ENCODE results near the gene FBXO36.

The FBXO36 gene

GRCh38 chr2:230012267-230012884 is 90.1 kb downstream of the FBXO36 start:
- no peaks in the 10 kb centered on the region for H3K27me3 Mint-ChIP-seq
- H3K36me3 Mint-ChIP-seq = no peaks in the 10 kb centered on the region
- H3K4me1 Mint-ChIP-seq = peaks cover 4% of the 10 kb centered on the region
- DNase-seq = no peak
- no peak overlapping the region for H3K27ac Mint-ChIP-seq
- H3K4me3 Mint-ChIP-seq = no peak overlapping the region
- CTCF ChIA-PET = interaction anchor here (0.5 to 0.8 kb wide), 3 partner anchors 48 to 603 kb away, joined by 3 read pairs; no protein-coding TSS in a partner anchor
- no peaks in the 10 kb centered on the region for H3K9me3 Mint-ChIP-seq

DNA sequence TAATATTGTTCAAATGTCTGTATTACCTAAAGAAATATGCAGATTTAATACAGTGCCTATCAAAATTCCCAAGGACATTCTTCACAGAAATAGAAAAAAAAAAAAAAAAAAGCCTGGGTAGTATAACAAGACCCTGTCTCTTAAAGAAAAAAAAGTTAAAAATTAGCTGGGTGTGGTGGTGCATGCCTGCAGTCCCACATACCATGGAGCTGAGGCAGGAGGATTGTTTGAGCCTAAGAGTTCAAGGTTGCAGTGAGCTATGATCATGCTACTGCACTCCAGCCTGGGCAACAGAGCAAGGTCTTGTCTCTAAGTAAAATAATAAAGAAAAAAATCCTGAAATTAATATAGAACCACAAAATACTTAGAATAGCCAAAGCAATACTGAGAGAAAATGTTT is 94.5 kb downstream of the FBXO36 start:
- Mint-ChIP-seq H3K9me3 (no peaks in the 10 kb centered on the region), H3K36me3 (no peaks in the 10 kb centered on the region), H3K27me3 (peaks cover 10% of the 10 kb centered on the region), H3K4me1 (no peaks in the 10 kb centered on the region), H3K27ac (no peak overlapping the region), H3K4me3 (no peak overlapping the region)
- DNase-seq = no peak
- CTCF ChIA-PET = interaction anchor here (1.5 kb wide), 1 partner anchor 9 kb away, joined by 4 read pairs; no protein-coding TSS in a partner anchor

- CTCF ChIA-PET = no interaction called here
- Mint-ChIP-seq H3K4me1 (no peaks in the 10 kb centered on the region), H3K36me3 (no peaks in the 10 kb centered on the region), H3K27me3 (peaks cover 11% of the 10 kb centered on the region), H3K4me3 (no peak overlapping the region), H3K9me3 (no peaks in the 10 kb centered on the region), H3K27ac (no peak overlapping the region)
- no peak for DNase-seq
Measured at GRCh38 chr2:230018153-230018552, 95.8 kb downstream of the FBXO36 start.

GRCh38 chr2:230019742-230020141 is 97.4 kb downstream of the FBXO36 start:
- Mint-ChIP-seq H3K4me3 (no peak overlapping the region), H3K36me3 (no peaks in the 10 kb centered on the region), H3K27ac (no peak overlapping the region), H3K27me3 (peaks cover 14% of the 10 kb centered on the region), H3K9me3 (no peaks in the 10 kb centered on the region), H3K4me1 (no peaks in the 10 kb centered on the region)
- CTCF ChIA-PET = interaction anchor here (0.9 to 1.4 kb wide), 2 partner anchors 12 to 48 kb away, joined by 3 to 4 read pairs; no protein-coding TSS in a partner anchor
- no peak for DNase-seq

GRCh38 chr2:230023313-230023712 is 101.0 kb downstream of the FBXO36 start:
- no peak for DNase-seq
- H3K27ac Mint-ChIP-seq = no peak overlapping the region
- peaks cover 14% of the 10 kb centered on the region for H3K27me3 Mint-ChIP-seq
- H3K36me3 Mint-ChIP-seq = no peaks in the 10 kb centered on the region
- no peaks in the 10 kb centered on the region for H3K9me3 Mint-ChIP-seq
- no peaks in the 10 kb centered on the region for H3K4me1 Mint-ChIP-seq
- no peak overlapping the region for H3K4me3 Mint-ChIP-seq
- CTCF ChIA-PET = interaction anchor here (1.1 kb wide), 2 partner anchors 9 to 15 kb away, joined by 3 to 6 read pairs; no protein-coding TSS in a partner anchor

DNA sequence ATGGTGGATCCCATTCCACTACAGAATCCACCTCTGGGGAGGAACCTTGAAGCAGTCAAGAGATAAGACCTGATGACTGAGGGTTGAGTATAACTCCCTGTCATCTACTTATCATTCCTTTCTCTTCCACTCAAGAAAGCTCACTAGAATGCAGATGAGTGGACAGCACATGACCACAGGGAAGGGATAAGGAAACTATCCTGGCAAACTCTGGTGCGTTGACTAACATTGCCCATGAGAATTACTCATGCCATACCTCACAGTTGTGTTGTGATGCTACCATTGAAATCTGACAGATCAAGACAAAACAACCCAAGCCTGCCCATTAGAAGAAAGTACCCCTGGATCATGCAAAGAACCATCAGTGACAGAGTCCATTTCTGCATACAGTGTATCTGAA is 119.9 kb downstream of the FBXO36 start:
- CTCF ChIA-PET = no interaction called here
- Mint-ChIP-seq H3K4me1 (no peaks in the 10 kb centered on the region), H3K36me3 (no peaks in the 10 kb centered on the region), H3K27me3 (peaks cover 15% of the 10 kb centered on the region), H3K4me3 (no peak overlapping the region), H3K27ac (no peak overlapping the region), H3K9me3 (no peaks in the 10 kb centered on the region)
- DNase-seq = no peak

- no peak overlapping the region for H3K4me3 Mint-ChIP-seq
- CTCF ChIA-PET = no interaction called here
- H3K4me1 Mint-ChIP-seq = no peaks in the 10 kb centered on the region
- no peaks in the 10 kb centered on the region for H3K9me3 Mint-ChIP-seq
- no peaks in the 10 kb centered on the region for H3K36me3 Mint-ChIP-seq
- H3K27me3 Mint-ChIP-seq = peaks cover 15% of the 10 kb centered on the region
- no peak overlapping the region for H3K27ac Mint-ChIP-seq
- DNase-seq = no peak
Measured at GRCh38 chr2:230043025-230043424, 120.7 kb downstream of the FBXO36 start.

- Mint-ChIP-seq H3K4me1 (no peaks in the 10 kb centered on the region), H3K27me3 (peaks cover 15% of the 10 kb centered on the region), H3K9me3 (no peaks in the 10 kb centered on the region), H3K4me3 (no peak overlapping the region), H3K36me3 (no peaks in the 10 kb centered on the region), H3K27ac (no peak overlapping the region)
- no peak for DNase-seq
- CTCF ChIA-PET = no interaction called here
Measured at GRCh38 chr2:230043461-230043860, 121.2 kb downstream of the FBXO36 start.

- peaks cover 5% of the 10 kb centered on the region for H3K27me3 Mint-ChIP-seq
- DNase-seq = no peak
- H3K36me3 Mint-ChIP-seq = no peaks in the 10 kb centered on the region
- CTCF ChIA-PET = no interaction called here
- H3K4me1 Mint-ChIP-seq = no peaks in the 10 kb centered on the region
- no peak overlapping the region for H3K27ac Mint-ChIP-seq
- no peaks in the 10 kb centered on the region for H3K9me3 Mint-ChIP-seq
- H3K4me3 Mint-ChIP-seq = no peak overlapping the region
Measured at GRCh38 chr2:230046491-230046890, 124.2 kb downstream of the FBXO36 start.

DNA sequence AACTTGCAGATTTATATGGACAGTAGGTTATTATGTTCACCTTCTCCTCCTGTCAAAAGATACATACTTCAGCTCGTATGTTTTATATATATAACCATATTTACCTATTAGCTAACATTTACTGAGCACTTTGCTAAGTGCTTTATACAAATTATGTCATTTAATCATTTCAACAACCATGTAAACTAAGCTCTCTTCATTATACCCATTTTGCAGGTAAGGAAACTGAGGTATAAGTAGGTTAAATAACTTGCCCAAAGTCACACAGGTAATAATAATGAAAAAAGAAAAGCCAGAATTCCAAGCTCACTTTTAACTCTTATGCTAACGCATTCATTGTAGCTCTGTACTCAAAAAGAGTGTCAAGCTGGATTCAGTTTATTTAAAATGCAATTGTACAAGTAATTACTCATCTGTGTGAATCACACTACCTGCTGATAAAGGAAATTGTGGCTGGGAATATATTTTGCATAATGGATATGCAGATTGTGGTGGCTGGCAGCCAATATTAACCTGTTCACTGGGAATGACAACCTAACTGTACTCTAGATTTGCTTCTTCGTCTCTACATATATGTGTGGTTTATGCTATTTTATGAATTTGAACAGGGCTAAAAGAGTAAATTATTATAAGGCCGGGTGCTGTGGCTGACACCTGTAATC is 125.8 kb downstream of the FBXO36 start:
- Mint-ChIP-seq H3K27ac (no peak overlapping the region), H3K4me3 (no peak overlapping the region), H3K27me3 (peaks cover 5% of the 10 kb centered on the region), H3K9me3 (no peaks in the 10 kb centered on the region), H3K36me3 (no peaks in the 10 kb centered on the region), H3K4me1 (no peaks in the 10 kb centered on the region)
- CTCF ChIA-PET = interaction anchor here (0.7 kb wide), 1 partner anchor 766 kb away, joined by 3 read pairs; no protein-coding TSS in a partner anchor
- DNase-seq = no peak

GRCh38 chr2:230050136-230050535 is 127.8 kb downstream of the FBXO36 start:
- Mint-ChIP-seq H3K9me3 (no peaks in the 10 kb centered on the region), H3K36me3 (no peaks in the 10 kb centered on the region), H3K4me3 (no peak overlapping the region), H3K27me3 (no peaks in the 10 kb centered on the region), H3K27ac (no peak overlapping the region), H3K4me1 (no peaks in the 10 kb centered on the region)
- no peak for DNase-seq
- CTCF ChIA-PET = interaction anchor here (1.5 to 2.6 kb wide), 2 partner anchors 10 to 17 kb away, joined by 6 to 8 read pairs; no protein-coding TSS in a partner anchor

- DNase-seq = no peak
- no peaks in the 10 kb centered on the region for H3K27me3 Mint-ChIP-seq
- no peaks in the 10 kb centered on the region for H3K4me1 Mint-ChIP-seq
- H3K36me3 Mint-ChIP-seq = no peaks in the 10 kb centered on the region
- no peak overlapping the region for H3K27ac Mint-ChIP-seq
- H3K4me3 Mint-ChIP-seq = no peak overlapping the region
- no peaks in the 10 kb centered on the region for H3K9me3 Mint-ChIP-seq
- CTCF ChIA-PET = interaction anchor here (1.2 kb wide), 1 partner anchor 15 kb away, joined by 3 read pairs; no protein-coding TSS in a partner anchor
Measured at GRCh38 chr2:230052299-230052698, 130.0 kb downstream of the FBXO36 start.

DNA sequence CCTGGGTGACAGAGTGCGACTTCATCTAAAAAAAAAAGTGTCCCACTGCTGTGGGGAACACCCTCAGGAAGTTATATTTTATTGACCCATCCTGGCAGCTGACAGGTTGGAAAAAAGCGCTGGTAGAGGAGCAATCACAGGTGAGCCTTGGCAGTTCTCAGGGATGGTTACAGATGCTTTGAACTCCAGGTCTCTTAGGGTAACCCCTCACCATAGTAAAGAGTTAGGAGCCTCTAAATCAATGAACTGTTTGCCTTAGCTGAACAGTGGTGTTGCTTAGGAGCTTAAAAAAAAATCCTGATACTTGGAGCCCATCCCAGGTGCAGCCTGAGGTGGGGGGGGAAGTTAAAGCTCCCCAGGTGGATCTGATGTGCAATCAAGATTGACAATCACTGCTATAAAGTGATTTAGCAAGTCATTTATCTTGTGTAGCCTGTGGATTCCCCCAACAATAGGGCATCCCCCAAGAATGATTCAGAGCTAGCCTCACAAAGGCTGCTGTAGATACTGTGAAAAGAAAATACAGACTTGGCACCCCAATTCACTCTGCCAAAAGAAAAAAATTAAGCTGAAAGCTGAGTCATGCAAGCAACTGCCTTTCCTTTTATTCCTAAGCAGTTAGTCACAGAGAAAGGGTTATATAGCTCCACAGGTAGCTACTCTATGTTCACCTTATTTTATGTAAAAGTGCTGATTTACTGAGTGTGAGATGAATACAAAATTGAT is 131.6 kb downstream of the FBXO36 start:
- no peaks in the 10 kb centered on the region for H3K4me1 Mint-ChIP-seq
- CTCF ChIA-PET = interaction anchor here (0.5 to 1.4 kb wide), 4 partner anchors 10 to 65 kb away, joined by 3 to 4 read pairs (median 3); no protein-coding TSS in a partner anchor
- no peak overlapping the region for H3K4me3 Mint-ChIP-seq
- no peaks in the 10 kb centered on the region for H3K36me3 Mint-ChIP-seq
- no peak overlapping the region for H3K27ac Mint-ChIP-seq
- no peak for DNase-seq
- peaks cover 2% of the 10 kb centered on the region for H3K9me3 Mint-ChIP-seq
- no peaks in the 10 kb centered on the region for H3K27me3 Mint-ChIP-seq

GRCh38 chr2:230060672-230061293 is 138.5 kb downstream of the FBXO36 start:
- Mint-ChIP-seq H3K4me1 (peaks cover 9% of the 10 kb centered on the region), H3K9me3 (peaks cover 15% of the 10 kb centered on the region), H3K36me3 (peaks cover 2% of the 10 kb centered on the region), H3K27me3 (peaks cover 14% of the 10 kb centered on the region), H3K27ac (no peak overlapping the region), H3K4me3 (no peak overlapping the region)
- DNase-seq = no peak
- CTCF ChIA-PET = interaction anchor here (0.6 to 1.9 kb wide), 5 partner anchors 9 to 258 kb away, joined by 3 to 6 read pairs (median 3); no protein-coding TSS in a partner anchor

Data from activated naive CD4-positive, alpha-beta T cell treated with anti-CD3 and anti-CD28 coated beads, Interleukin-2, amount 10 ng/mL, durations not matched to agents 7 days and 5 days (primary cell).